ENCODE data around the gene MACF1. TPM values are rescaled to one million over a fixed set of nuclear protein-coding genes. Genes with fewer than 3 reads are reported as not detected.
"Not testable (repeated sequence)": the region's sequence is repeated elsewhere in the genome, so short reads cannot be mapped to it uniquely, and the experiment has no call there.

Gene MACF1
- total RNA-seq, 1 experiment from 2014 or later = 104 TPM

GRCh38 chr1:39205102-39205780, 746 bp downstream of the MACF1 start:
- ChIA-PET CTCF (interaction anchor here (0.5 to 1.3 kb wide), 5 partner anchors 8 to 371 kb away, joined by 4 to 6 read pairs (median 4); no protein-coding TSS in a partner anchor), POLR2A (no interaction called here)
- Mint-ChIP-seq H3K27ac (ENCODE audit: unreplicated experiment) (peak overlapping the region; percentile 2), H3K4me3 (ENCODE audit: unreplicated experiment) (no peak overlapping the region), H3K4me1 (ENCODE audit: low read depth, unreplicated experiment) (peaks cover 24% of the 10 kb centered on the region), H3K36me3 (ENCODE audit: insufficient read depth, unreplicated experiment) (peaks cover 6% of the 10 kb centered on the region), H3K27me3 (ENCODE audit: insufficient read depth, unreplicated experiment) (no peaks in the 10 kb centered on the region), H3K9me3 (ENCODE audit: unreplicated experiment) (no peaks in the 10 kb centered on the region)
- Histone ChIP-seq H3K36me3 (ENCODE audit: control insufficient read depth, insufficient read depth, low read length) (no peaks in the 10 kb centered on the region), H3K9me3 (no peaks in the 10 kb centered on the region), H3K27me3 (replicated peaks; ENCODE audit: control insufficient read depth, insufficient read depth, low read length) (no peaks in the 10 kb centered on the region), H3K4me3 (ENCODE audit: low read depth, low read length) (no peak overlapping the region), H3K4me1 (peaks cover 13% of the 10 kb centered on the region; the same call in 1 of the 2 replicates)
- DNase-seq = no peak
- no TSS peak for BruUV-seq (replicated peaks)
- intact Hi-C loops (cut with micrococcal nuclease; ENCODE audit: unreplicated experiment) = no loop called here
- TF ChIP-seq CTCF (IDR thresholded peaks at IDR 0.05; ENCODE audit: insufficient read depth in 1 of 2, low read depth in 1 of 2, low read length in 1 of 2, severe bottlenecking in 1 of 2, unreplicated experiment in 1 of 2) = no peak

GRCh38 chr1:39205781-39206464, 1.4 kb downstream of the MACF1 start:
- Mint-ChIP-seq H3K9me3 (ENCODE audit: unreplicated experiment) (no peaks in the 10 kb centered on the region), H3K4me1 (ENCODE audit: low read depth, unreplicated experiment) (peaks cover 22% of the 10 kb centered on the region), H3K36me3 (ENCODE audit: insufficient read depth, unreplicated experiment) (peaks cover 6% of the 10 kb centered on the region), H3K27ac (ENCODE audit: unreplicated experiment) (no peak overlapping the region), H3K27me3 (ENCODE audit: insufficient read depth, unreplicated experiment) (no peaks in the 10 kb centered on the region), H3K4me3 (ENCODE audit: unreplicated experiment) (no peak overlapping the region)
- Histone ChIP-seq H3K4me3 (ENCODE audit: low read depth, low read length) (no peak overlapping the region), H3K4me1 (peaks cover 13% of the 10 kb centered on the region; the same call in 1 of the 2 replicates), H3K36me3 (ENCODE audit: control insufficient read depth, insufficient read depth, low read length) (no peaks in the 10 kb centered on the region), H3K9me3 (no peaks in the 10 kb centered on the region), H3K27me3 (replicated peaks; ENCODE audit: control insufficient read depth, insufficient read depth, low read length) (no peaks in the 10 kb centered on the region)
- ChIA-PET CTCF (interaction anchor here (0.5 kb wide), 1 partner anchor 370 kb away, joined by 6 read pairs; no protein-coding TSS in a partner anchor), POLR2A (no interaction called here)
- no peak for DNase-seq
- TF ChIP-seq CTCF (IDR thresholded peaks at IDR 0.05; ENCODE audit: insufficient read depth in 1 of 2, low read depth in 1 of 2, low read length in 1 of 2, severe bottlenecking in 1 of 2, unreplicated experiment in 1 of 2) = no peak
- intact Hi-C loops (cut with micrococcal nuclease; ENCODE audit: unreplicated experiment) = no loop called here
- no TSS peak for BruUV-seq (replicated peaks)

- H3K27me3 Mint-ChIP-seq (ENCODE audit: insufficient read depth, unreplicated experiment); DNase-seq; intact Hi-C loops (cut with micrococcal nuclease; ENCODE audit: unreplicated experiment); BruUV-seq (replicated peaks); H3K36me3 ChIP-seq (ENCODE audit: control insufficient read depth, insufficient read depth, low read length); CTCF ChIA-PET; H3K27ac Mint-ChIP-seq (ENCODE audit: unreplicated experiment); H3K9me3 ChIP-seq; H3K4me3 Mint-ChIP-seq (ENCODE audit: unreplicated experiment); POLR2A ChIA-PET; H3K9me3 Mint-ChIP-seq (ENCODE audit: unreplicated experiment); H3K27me3 ChIP-seq (replicated peaks; ENCODE audit: control insufficient read depth, insufficient read depth, low read length); H3K36me3 Mint-ChIP-seq (ENCODE audit: insufficient read depth, unreplicated experiment); H3K4me3 ChIP-seq (ENCODE audit: low read depth, low read length): not testable (repeated sequence)
- peaks cover 33% of the 10 kb centered on the region for H3K4me1 ChIP-seq
- H3K4me1 Mint-ChIP-seq (ENCODE audit: low read depth, unreplicated experiment) = peaks cover 16% of the 10 kb centered on the region
Observed at GRCh38 chr1:39208360-39208759, 3.9 kb downstream of the MACF1 start.

All from Caco-2 (cell line).